UCSD-AML1 (cell line): ENCODE results near the gene LRRC56.

Experiments used
- DNase-seq: peaks from one replicate; lab custom pipeline; 2025; ENCODE audit not compliant: unreplicated experiment; lab: John Stamatoyannopoulos, UW

LRRC56 gene, protein sequence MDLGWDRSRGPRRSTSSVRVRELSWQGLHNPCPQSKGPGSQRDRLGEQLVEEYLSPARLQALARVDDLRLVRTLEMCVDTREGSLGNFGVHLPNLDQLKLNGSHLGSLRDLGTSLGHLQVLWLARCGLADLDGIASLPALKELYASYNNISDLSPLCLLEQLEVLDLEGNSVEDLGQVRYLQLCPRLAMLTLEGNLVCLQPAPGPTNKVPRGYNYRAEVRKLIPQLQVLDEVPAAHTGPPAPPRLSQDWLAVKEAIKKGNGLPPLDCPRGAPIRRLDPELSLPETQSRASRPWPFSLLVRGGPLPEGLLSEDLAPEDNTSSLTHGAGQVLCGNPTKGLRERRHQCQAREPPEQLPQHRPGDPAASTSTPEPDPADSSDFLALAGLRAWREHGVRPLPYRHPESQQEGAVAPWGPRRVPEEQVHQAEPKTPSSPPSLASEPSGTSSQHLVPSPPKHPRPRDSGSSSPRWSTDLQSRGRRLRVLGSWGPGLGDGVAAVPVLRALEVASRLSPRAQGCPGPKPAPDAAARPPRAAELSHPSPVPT

DNA sequence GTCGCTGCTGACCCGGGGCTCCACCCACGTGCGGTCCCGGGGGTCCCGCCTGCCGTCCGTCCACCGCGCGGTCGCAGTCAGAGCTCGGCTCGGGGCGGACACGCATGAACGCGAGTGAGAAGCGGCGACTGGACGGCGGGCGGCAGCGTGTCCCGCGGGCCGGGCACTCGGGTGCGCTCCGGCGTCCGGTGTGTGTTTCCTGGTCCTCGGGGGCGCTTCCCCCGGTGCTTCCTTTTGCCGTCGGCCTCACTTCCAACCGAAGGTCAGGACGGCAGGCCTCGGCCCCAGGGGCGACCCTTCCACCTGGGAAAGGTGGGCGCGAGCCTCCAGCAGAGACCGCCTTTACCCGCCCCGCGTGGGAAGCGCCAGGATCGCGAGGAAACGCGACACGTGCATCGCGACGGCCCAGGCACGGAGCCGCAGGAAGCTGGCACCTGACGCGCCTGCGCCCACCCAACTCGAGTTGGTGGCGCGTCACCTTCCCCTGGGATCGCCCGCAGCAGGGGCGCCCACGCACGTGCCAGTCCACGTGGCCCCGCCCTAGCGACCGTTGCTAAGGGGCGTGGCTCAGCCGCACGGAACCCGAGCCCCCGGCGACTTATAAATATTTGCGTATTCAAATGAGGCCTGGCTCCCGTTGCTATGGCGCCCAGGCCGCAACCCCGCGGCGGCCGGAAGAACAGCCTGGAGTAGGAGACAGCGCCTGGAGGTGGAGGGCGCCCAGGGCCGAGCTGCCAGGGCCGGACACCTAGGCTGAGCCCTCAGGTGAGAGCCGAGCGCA is at the start of gene LRRC56:
TSS of gene LRRC56 (plus strand) at position 687 of the 781 bp plus-strand sequence. CDS start 3,158 bp downstream, outside the sequence.
- DNase-seq = peak; percentile 89

DNA sequence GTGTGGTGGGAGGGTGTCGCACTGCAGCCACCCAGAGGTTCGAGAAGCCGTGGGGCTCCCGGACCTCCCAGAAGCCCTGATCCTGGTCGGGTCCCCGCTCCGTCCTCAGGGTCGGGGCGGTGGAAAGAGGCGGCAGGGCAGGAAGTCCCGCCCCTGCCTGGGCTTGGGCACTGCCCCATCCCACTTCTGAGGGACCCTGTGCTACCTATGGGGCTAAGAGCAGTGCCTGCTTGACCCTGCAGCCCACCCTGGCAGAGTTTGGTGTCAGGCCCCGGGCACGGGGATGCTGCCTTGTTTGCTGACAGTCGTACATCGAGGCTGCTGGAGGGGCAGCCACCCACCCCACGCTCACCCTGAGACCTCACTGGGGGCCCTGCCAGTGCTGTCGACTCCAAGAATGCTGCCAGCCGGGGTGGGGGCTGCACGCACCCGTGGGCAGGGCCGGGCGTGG is 49.7 kb upstream of the LRRC56 start:
- DNase-seq = no peak

DNA sequence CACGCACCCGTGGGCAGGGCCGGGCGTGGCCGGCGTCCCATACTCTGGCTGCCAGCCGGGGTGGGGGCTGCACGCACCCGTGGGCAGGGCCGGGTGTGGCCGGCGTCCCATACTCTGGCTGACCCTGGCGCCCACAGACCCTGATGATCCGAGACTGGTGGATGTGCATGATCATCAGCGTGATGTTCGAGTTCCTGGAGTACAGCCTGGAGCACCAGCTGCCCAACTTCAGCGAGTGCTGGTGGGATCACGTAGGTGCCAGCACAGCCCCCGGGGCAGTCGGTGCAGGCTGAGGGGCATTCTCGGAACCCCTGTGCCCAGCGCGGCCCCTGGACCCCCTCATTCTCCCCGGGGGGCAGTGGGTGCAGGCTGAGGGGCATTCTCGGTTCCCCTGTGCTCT is 49.3 kb upstream of the LRRC56 start:
- no peak for DNase-seq

DNA sequence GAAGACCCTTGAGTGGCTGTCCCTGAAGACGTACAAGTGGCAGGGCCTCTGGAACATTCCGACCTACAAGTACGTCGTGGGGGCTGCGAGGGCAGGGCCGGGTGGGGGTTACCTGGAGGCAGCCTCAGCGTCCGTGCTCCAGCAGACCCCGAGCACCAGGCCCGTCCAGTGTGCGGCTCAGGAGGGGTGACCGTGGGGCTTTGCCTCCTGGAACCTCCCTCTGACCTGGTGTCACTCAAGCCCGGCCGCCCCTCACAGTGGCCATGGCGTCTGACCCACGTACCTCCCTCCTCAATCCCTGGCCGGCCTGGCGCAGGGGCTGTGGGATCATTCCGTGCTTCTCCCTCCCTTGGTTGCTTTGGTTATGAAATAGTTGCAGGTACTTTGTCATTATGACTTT is 48.7 kb upstream of the LRRC56 start:
- no peak for DNase-seq

DNA sequence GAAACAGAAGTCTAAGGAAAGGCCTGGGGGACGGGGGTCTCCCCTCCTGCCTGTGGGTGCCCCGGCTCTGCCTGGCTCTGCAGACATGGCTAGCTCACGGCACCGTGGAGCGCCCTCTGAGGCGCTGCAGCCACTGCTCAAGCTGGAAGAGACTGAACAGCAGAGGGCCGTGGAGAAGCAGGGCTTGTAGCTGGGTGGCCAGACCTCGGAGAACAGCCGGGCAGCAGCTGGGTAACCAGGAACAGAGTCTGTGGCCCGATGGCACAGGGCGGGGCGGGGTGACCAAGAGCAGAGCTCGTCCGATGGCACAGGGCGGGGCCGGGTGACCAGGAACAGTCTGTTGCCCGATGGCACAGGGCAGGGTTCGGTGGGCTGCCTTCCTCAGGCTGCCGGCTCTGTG is 48.3 kb upstream of the LRRC56 start:
- no peak for DNase-seq

DNA sequence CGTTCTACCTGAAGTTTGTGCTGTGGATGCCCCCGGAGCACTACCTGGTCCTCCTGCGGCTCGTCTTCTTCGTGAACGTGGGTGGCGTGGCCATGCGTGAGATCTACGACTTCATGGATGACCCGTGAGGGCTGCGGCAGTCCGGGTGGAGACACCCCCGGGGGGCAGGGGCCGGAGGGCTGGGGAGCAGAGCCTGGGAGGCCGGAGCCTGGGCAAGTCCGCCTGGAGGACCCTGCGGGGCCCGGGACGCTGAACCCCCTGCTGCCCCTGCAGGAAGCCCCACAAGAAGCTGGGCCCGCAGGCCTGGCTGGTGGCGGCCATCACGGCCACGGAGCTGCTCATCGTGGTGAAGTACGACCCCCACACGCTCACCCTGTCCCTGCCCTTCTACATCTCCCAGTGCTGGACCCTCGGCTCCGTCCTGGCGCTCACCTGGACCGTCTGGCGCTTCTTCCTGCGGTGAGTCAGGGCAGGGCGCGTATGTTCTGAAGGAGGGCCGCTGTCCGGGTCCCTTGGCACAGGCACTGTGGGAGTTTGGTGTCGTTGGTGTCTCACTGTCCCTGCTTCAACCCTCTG is 47.6 kb upstream of the LRRC56 start:
- DNase-seq = no peak

DNA sequence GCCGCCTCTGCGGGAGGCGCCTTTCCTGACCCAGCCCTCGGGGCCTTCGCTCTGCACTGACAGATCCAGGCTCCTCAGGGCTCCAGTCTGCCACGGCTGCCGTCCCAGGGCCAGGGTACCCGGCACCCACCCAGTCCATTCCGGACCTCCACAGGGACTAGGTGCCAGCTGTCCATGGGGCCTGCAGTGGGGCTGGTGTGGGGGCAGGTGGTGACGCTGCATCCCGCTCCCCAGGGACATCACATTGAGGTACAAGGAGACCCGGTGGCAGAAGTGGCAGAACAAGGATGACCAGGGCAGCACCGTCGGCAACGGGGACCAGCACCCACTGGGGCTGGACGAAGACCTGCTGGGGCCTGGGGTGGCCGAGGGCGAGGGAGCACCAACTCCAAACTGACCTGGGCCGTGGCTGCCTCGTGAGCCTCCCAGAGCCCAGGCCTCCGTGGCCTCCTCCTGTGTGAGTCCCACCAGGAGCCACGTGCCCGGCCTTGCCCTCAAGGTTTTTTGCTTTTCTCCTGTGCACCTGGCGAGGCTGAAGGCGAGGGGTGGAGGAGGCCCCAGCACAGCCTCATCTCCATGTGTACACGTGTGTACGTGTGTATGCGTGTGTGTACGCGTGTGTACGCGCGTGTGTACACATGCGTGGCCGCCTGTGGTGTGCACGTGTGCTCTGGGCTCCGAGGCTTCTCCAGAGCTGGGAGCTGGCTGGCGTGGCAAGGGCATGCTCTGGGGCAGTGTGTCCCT is 47.0 kb upstream of the LRRC56 start:
- DNase-seq = no peak

DNA sequence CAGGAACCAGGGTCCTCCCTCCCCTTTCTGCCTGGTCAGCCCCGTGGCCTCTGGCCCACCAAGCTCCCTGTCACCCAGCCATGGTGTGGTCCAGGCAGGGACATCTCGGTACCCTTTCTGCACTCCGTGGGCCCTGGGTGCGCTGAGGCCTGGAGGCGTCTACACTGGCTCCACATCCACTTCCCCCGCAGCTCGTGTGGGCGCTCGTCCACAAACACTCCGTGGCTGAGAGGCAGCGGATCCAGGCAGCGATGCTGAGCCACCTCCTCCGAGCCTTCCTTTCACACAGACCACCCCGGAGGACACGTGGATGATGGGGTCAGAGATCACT is 46.4 kb upstream of the LRRC56 start:
- DNase-seq = no peak

DNA sequence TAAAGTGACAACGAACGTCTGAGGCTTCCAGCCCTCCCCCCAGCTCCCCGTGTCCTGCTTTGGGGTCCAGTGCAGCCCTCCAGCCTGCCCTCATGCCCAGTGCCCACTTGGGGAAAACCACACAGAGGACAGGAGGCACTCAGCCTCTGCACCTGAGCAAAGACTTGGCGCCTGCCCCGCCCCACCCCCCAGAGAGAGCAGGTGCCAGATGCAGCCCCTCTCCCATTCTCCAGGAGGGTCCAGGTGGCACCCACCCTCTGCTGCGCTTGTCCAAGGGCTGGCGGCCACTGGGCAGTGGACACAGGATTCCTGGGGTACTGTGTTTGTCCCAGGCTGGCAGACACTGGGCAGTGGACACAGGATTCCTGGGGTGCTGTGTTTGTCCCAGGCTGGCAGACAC is 46.0 kb upstream of the LRRC56 start:
- DNase-seq = no peak

DNA sequence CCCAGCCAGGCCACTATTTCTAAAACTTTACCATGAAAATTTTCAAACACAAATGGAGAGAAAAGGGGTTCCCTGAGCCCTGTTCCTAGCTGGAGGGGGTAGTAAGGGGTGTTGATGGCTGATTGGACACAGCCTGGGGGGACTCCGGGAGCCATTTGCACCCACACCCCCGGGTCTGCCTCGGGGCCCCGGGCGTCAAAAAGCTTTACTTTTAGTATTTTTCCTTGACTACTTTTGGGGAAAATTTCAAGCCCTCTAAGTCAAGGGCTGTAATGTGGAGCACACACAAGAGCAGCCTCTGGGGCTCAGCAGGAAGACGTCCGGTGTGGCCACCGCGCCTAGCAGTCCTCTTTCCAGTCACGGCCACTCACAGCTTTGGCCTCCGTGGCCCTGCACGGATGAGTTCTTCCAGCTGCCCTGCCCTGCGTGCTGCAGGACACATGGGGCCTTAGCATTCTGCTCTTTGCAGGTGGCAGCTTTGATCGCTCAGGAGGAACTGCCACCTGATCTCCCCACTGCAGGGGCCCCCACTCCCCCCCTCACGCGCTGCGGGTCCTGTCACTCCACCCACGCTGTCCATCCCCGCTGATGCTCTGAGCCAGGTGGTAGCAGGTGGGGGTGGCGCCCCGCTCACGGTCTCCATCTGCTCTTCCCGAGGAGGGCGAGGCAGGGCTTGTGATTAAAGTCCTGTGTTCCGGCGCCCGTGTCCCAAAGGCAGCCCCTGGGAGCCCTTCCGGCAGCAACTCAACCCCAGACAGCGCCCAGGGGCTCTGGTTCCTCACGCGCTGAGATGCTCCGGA is 44.7 kb upstream of the LRRC56 start:
- DNase-seq = no peak

DNA sequence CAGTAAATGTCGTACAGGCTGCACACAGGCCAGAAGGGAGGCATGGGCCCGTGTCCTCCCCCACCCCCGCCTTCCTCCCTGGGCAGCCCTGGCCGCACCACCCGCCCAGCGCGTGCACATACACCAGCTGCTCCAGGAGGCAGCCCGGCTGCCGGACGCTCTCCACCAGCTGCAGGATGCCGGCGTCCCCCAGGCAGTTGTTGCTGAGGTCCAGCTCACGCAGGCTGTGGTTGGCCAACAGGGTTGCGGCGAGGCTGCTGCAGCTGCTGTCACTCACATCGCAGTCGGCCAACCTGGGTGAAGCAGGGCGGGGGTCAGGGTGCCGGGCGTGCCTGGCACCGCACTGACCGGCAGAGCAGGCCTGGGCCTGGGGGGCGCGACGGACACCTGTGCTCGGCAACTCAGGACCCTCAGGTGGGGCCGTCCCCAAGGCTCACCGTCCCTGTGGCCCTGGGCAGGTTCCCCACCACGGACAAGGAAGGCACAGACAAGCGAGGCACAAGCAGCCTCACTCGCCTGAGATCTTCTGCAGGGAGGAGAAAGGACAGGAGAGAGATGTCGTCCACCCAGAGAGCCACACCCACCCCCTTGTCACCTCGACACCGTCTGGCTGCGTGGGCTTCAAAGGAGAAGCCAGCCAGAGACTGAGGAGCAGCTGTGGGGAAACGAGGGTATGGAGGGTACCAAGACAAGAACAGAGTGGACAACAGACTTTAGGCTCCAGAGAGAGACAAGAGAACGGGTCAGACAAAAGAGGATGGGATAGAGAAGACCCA is 42.4 kb upstream of the LRRC56 start:
- DNase-seq = no peak

DNA sequence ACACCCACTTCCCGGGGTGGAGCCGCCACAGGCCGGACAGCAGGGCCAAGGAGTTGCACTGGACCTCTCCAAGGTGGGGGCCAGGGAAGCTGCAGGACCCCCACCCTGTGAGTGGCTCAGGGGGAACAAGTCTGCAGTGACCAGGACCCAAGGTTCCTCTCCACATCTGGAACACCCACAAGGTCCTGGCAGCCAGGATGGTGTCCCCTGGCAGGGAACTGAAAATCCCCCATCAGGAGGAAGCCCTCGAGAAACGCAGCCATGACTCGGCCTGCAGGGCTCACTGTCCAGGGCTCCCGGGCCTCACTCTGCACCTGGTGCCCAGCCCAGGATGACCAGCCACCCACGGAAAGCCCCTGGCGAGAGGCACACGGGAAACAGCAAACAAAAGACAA is 41.8 kb upstream of the LRRC56 start:
- no peak for DNase-seq

DNA sequence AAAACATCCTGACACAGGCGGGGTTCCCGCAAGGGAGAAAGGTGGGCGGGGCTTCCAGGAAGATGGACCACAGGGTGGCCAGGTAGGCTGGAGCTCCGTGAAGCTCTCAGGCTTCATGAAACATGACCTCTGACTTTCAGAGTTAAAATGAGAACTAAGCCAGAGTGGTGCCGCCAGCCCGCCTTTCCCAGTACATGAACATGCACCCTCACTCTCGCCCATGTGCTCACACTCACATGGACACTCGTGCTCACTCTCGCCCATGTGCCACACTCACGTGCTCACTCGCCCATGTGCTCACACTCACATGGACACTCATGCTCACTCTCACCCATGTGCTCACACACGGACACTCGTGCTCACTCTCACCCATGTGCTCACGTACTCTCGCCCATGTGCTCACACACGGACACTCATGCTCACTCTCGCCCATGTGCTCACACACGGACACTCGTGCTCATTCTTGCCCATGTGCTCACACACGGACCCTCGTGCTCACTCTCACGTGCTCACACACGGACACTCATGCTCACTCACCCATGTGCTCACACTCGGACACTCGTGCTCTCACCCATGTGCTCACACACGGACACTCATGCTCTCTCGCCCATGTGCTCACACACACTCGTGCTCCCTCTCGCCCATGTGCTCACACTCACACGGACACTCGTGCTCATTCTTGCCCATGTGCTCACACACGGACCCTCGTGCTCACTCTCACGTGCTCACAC is 40.3 kb upstream of the LRRC56 start:
- no peak for DNase-seq

DNA sequence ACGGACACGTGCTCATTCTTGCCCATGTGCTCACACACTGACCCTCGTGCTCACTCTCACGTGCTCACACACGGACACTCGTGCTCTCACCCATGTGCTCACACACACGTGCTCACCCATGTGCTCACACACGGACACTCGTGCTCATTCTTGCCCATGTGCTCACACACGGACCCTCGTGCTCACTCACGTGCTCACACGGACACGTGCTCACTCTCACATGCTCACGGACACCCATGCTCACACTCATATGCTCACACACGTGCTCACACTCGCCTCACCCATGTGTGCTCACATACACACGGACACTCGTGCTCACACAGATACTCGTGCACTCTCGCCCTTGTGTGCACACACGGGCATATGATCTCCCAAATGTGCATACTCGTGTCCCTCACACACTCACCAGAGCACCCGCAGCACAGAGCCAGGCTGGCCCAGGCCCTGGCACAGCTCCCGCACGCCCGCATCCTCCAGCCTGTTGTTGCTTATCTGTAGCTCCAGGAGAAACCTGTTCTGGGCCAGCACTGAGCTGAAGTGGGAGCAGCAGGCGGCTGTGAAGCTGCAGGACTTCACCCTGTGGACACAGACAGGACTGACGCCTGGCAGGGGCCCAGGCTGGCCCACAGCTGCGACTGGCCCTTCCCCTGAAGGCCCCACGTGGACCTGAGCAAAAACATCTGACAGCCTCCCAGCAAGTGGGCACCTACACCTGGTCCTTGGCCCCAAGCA is 39.6 kb upstream of the LRRC56 start:
- DNase-seq = no peak

DNA sequence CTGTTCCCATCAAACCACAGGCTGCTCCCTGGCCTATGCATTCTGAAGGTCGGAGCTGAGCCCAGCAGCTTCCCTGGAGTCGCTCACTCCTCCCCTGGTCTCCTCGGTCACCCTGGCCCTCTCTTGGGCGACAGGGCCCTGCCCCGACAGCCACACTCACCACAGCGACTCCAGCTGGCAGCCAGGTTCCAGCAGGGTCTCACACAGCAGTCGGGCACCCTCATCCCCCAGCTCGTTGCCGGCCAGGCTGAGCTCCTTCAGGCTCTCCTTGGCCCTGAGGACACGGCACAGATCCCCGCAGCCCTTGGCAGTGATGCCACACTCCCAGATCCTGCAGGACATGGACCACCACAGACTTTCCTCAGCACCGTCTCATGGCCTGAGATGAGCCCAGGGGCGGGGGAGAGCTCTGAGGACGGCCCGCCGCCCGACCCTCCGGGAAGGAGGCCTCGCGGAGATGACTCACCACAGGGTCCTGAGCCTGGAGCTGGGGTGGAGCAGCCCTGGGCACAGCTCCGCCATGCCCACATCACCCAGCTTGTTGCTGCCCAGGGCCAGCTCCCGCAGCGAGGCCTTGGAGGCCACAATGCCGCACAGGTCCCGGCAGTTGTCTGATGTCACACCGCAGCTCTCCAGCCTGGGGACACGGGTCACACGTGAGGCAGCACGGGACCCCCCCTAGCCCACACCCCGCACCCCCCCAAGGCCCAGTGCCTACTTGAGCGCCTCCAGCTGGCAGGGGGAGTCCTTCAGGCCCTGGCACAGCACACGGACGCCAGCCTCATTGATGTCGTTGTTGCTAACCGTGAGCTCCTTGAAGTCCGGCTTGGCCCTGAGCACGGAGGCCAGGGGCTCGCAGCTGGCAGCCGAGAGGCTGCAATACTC is 38.8 kb upstream of the LRRC56 start:
- DNase-seq = no peak

DNA sequence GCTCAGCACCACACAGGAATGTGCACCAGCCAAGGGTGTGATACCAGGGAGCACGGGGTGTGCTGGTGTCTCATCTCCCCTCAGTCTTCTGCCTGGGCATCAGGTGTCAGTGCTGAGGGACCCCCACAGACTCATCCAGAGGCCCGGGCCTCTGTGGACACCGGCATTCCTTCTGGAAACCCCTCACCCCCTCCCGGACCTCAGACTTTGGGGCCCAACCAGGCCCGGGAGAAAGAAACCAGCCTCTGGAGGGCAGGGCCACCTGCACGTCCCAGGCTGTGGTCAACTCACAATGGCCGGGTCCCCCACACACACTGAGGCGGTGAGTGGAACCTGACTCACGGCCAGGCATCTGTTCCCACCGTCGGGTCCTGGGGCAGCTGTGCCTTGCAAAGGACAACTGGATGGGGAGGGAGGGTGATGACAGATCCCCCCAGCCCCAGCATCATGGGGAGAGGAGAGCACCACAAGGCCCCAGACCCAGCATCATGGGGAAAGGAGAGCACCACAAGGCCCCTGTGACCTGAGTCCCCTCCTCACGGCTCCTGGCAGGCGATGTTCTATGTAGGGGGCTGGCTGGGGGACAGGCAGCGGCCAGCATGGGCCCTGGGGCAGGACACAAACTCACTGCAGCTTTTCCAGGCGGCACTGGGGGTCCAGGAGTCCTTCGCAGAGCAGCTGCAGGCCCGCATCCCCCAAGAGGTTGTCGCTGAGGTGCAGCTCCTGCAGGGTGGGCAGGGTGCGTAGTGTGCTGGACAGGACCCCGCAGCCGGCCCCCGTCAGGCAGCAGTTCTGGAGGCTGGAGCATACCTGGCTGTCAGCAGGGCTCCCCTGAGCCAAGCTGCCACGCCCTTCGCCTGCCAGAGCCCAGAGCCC is 37.9 kb upstream of the LRRC56 start:
- no peak for DNase-seq
